Psoas muscle (tissue), 8 donors: ENCODE results near the gene ARHGAP24. TPM values are rescaled to one million over a fixed set of nuclear protein-coding genes. Genes with fewer than 3 reads are reported as not detected.

Experiments
- ATAC-seq, 4 donors: fragments of 200-7000 bp; cut with Tn5 transposase; one replicate each; pipeline ENCODE4 v1.9.1; 2020; ENCODE audit warnings: moderate library complexity in 3 of 4, mild to moderate bottlenecking in 2 of 4
- DNase-seq, 2 donors: peaks; one replicate each; pipeline ENCODE4 v3.0.0-alpha.2; 2020
- H3K27ac ChIP-seq: fragments of 200-600 bp; one replicate; pipeline ENCODE4 v1.8.0; 2022
- H3K27me3 ChIP-seq, 3 donors: fragments of 200-600 bp in 1 of 3; one replicate each; pipeline versions ENCODE4 v1.6.1 to v1.8.0; 2013 to 2022; ENCODE audit warnings: low read length in 2 of 3, mild to moderate bottlenecking in 2 of 3, moderate library complexity in 1 of 3; ENCODE audit not compliant: insufficient read depth in 3 of 3
- H3K36me3 ChIP-seq, 2 donors: fragments of 200-600 bp in 1 of 2; one replicate each; pipeline versions ENCODE4 v1.6.1 to v1.8.0; 2013 to 2022; ENCODE audit warnings: low read depth in 1 of 2, mild to moderate bottlenecking in 1 of 2, moderate library complexity in 1 of 2; ENCODE audit not compliant: insufficient read depth in 1 of 2
- H3K4me1 ChIP-seq: fragments of 200-600 bp; one replicate; pipeline ENCODE4 v1.8.0; 2022
- H3K4me3 ChIP-seq: fragments of 200-600 bp; one replicate; pipeline ENCODE4 v1.8.0; 2022; ENCODE audit warnings: mild to moderate bottlenecking
- H3K9me3 ChIP-seq: fragments of 200-600 bp; one replicate; pipeline ENCODE4 v1.8.0; 2022
- WGBS, 3 donors: extraction: QIAGEN DNeasy Blood & Tissue Kit; methylation state at CpG; one replicate each; pipeline versions ENCODE4 v1.1.6 to v1.1.7; 2013; 5-methylcytosine and 5-hydroxymethylcytosine counted together
- intact Hi-C, 2 donors: fragments of 100-400 bp; cut with DNase I; formaldehyde crosslinking; loops; one replicate each; pipeline versions ENCODE4 v1.11.0 to v1.14.2; 2022
- polyA plus RNA-seq, 3 donors: library from polyadenylated mRNA; stranded (reverse); fragments of 200-250 nt; gene quantifications; one replicate each; pipeline ENCODE4 v1.2.3, GENCODE V29; 2013
- total RNA-seq, 4 donors: library from RNA; stranded (reverse); fragmentation: NEBNext Ultra II Directional in 2 of 4; extraction: Animal tissue kit (Norgen Biotek cat#: 25700) in 2 of 4; gene quantifications; one replicate each; pipeline versions ENCODE4 v1.2.1 to v1.2.4, GENCODE V29; 2021 to 2023
- TF ChIP-seq, protein P1 (sequence below): fragments of 200-600 bp; IDR thresholded peaks from one replicate; pipeline ENCODE4 v1.8.0; 2022; ENCODE audit warnings: antibody characterized with exemption
- donor health status: healthy with polysubstance abuse.
- donor health status: DM: no; HTN: no; CAD: no; lungs with moderate emphysema.
- donor health status: Bipolar disorder and iron deficiency.
- donor health status: healthy.
- donor health status: DM: yes; HTN: yes; CAD: no.
- donor health status: DM: no; HTN: no; CAD: no.
- donor health status: DM: no; HTN: no; CAD: no.
- donor health status: DM: yes; HTN: yes; CAD: no.

The ARHGAP24 gene
- total and polyA plus RNA-seq, 7 donors, result 2.3 to 25.7 (median 4.6) TPM

DNA sequence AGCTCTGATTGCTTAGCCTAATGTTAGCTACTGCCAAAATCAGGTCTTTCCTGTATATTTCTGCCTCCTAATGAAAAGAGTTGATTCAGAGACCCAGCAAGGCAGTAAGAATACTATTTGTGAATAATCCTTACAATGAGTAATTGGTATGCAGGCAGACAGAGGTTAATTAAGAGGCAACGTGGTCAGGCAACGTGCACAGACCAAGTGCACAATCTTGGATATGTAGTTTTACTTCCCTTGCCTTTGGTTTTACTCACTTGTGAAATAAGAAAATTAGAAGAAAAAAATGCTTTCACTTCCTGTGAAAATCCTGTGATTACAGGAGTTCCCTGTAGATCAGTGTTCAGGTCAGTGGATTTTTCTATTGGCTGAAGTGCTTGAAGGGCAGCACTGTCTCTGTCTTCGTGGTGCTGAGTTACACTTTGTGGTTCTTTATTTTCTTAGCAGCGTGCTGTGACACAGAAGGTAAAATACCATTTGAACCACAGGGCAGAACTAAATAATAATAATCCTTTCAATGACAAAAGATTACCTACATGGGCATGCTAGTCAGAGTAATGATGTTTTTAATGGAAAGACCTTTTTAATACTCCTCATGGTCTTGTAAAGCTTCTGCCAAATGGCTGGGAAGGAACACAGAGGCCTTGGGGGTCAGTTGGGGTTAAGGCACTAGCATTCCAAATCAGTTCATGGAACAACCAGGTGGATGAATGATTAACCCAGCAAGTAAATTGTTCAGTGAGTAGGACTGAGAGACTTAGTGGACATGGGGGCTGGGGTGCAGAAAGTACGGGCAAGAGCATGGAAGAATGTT is 454.0 kb downstream of the ARHGAP24 start:
- 51 to 67% (median 61%) methylated on average over 5 of the region's 5 CpGs for WGBS, 3 donors
- no peaks in the 10 kb centered on the region for H3K27me3 ChIP-seq
- H3K27ac ChIP-seq, result no peak overlapping the region
- H3K9me3 ChIP-seq, result no peaks in the 10 kb centered on the region
- peaks cover 3% of the 10 kb centered on the region for H3K4me1 ChIP-seq
- peaks cover 0 to 6% of the 10 kb centered on the region in 2 donors for H3K36me3 ChIP-seq
- TF ChIP-seq, protein P1, sequence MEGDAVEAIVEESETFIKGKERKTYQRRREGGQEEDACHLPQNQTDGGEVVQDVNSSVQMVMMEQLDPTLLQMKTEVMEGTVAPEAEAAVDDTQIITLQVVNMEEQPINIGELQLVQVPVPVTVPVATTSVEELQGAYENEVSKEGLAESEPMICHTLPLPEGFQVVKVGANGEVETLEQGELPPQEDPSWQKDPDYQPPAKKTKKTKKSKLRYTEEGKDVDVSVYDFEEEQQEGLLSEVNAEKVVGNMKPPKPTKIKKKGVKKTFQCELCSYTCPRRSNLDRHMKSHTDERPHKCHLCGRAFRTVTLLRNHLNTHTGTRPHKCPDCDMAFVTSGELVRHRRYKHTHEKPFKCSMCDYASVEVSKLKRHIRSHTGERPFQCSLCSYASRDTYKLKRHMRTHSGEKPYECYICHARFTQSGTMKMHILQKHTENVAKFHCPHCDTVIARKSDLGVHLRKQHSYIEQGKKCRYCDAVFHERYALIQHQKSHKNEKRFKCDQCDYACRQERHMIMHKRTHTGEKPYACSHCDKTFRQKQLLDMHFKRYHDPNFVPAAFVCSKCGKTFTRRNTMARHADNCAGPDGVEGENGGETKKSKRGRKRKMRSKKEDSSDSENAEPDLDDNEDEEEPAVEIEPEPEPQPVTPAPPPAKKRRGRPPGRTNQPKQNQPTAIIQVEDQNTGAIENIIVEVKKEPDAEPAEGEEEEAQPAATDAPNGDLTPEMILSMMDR, result no peak
- intact Hi-C loops, result no loop called here
- ATAC-seq, result no peak
- no peak for DNase-seq
- H3K4me3 ChIP-seq, result no peak overlapping the region

DNA sequence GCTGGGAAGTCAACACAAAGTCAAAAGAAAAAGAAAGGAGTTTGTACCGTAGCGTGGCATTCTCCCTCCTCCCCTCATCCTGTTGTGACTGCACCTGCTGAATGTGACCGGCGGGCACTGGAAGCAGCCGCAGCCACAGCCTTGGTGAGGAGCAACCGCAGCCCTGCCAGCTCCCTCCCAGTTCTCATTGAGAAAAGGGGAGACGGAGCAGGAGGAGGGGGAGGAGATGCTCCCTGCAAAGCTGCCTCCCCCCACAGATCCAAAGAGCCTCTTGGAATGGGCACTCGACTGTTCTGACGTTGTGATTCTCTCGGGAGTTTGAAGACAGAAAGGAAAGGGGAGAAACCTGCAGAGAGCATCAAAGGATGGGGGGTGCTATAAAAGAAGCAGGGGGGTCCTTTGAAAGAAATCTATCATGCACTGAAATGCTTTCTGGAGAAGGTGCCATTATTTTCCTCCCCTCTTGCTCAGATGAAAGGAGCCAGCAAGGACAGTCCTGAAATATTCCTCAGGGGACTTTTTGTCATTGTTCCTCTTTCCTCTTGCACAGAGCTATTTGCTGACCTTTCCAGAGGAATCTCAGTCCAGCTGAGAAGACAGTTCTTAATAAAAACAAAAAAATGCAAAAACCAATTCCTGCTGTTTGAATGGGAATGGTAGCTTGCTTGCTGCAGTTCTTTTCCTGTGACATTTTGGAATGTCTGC is 455.2 kb downstream of the ARHGAP24 start:
- intact Hi-C loops, result no loop called here
- TF ChIP-seq, protein P1, result no peak
- 17 to 26% (median 24%) methylated on average over 10 of the region's 10 CpGs for WGBS, 3 donors
- no peak overlapping the region for H3K4me3 ChIP-seq
- peaks cover 3% of the 10 kb centered on the region for H3K4me1 ChIP-seq
- no peaks in the 10 kb centered on the region for H3K9me3 ChIP-seq
- ATAC-seq (no peak), DNase-seq (no peak)
- no peak overlapping the region for H3K27ac ChIP-seq
- peaks cover 0 to 1% of the 10 kb centered on the region in 2 donors for H3K36me3 ChIP-seq
- no peaks in the 10 kb centered on the region for H3K27me3 ChIP-seq

DNA sequence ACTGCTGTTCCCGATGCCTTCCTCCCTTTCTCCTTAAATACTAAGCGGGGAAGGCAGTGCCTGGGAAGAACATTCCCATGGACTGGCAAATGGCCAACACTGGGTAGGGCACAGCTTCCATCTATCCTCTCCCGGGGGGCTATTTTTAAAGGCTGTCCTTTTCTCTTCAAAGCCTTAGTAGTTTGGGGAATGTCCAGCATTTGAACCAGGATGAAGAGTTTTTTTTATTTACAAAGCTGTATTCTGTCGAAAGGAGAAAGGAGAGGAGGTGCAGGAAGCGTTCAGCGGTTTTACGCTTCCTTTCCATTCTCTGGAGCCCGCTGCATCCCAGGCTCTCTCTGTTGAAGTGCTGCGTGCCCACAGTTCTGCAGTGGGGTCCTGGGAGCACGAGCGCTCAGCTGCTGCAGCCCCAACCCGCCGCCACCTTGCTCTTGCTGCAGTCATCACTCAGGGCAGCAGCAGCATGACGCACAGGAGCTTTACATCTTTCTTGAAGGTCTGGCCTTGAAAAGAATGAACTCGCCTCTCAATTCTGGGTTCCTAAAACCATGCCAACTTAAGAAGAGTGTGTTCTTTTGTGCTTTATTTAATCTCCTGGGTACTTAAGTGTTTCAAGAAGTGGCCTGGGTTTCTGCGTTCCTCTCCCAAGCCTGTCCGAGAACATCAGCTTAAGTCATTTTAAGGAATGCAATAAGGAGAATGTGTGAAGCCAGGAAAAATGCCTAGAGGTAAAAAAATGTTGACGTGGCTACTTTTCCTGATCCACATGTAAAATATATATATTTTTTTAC is 457.7 kb downstream of the ARHGAP24 start:
- WGBS, 3 donors, result 61 to 65% (median 64%) methylated on average over 18 of the region's 18 CpGs
- no peaks in the 10 kb centered on the region for H3K27me3 ChIP-seq
- intact Hi-C loops, result no loop called here
- TF ChIP-seq, protein P1, result no peak
- H3K27ac ChIP-seq, result no peak overlapping the region
- H3K9me3 ChIP-seq, result no peaks in the 10 kb centered on the region
- H3K36me3 ChIP-seq, result no peaks in the 10 kb centered on the region
- peaks cover 3% of the 10 kb centered on the region for H3K4me1 ChIP-seq
- no peak overlapping the region for H3K4me3 ChIP-seq
- DNase-seq, result peak in 1 of 2 donors; percentile 15
- ATAC-seq, result no peak

DNA sequence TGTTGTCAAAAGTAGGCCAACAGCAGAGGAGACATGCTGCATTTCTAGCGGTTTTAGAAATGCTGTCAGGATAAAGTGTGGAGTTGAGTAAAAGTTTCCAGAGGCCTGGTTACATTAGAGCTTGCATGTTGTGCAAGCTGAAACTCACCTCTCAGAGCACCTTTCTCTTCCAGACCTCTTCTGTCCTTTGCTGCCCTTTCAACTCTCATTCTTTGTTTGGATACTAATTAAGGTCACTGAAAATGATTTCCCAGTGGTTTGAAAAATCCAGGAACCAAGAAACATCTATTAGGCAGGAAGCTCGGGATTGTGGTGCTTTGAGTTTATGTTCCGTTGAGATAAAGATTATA is 458.3 kb downstream of the ARHGAP24 start:
- H3K27ac ChIP-seq, result no peak overlapping the region
- DNase-seq, result no peak
- 87 to 96% (median 88%) methylated on average over 3 of the region's 3 CpGs for WGBS, 3 donors
- ATAC-seq, result no peak
- no peaks in the 10 kb centered on the region for H3K9me3 ChIP-seq
- TF ChIP-seq, protein P1, result no peak
- peaks cover 3% of the 10 kb centered on the region for H3K4me1 ChIP-seq
- no peaks in the 10 kb centered on the region for H3K36me3 ChIP-seq
- no peaks in the 10 kb centered on the region for H3K27me3 ChIP-seq
- intact Hi-C loops, result no loop called here
- H3K4me3 ChIP-seq, result no peak overlapping the region
